GM18502 (cell line): ENCODE measurements around the gene OSBP2.

ENCODE experiments used
- ATAC-seq: cut with Tn5 transposase; IDR thresholded peaks from one replicate; pipeline ENCODE4 v1.9.1; 2021; ENCODE audit warnings: mild to moderate bottlenecking; ENCODE audit not compliant: unreplicated experiment, poor library complexity

OSBP2 gene

DNA sequence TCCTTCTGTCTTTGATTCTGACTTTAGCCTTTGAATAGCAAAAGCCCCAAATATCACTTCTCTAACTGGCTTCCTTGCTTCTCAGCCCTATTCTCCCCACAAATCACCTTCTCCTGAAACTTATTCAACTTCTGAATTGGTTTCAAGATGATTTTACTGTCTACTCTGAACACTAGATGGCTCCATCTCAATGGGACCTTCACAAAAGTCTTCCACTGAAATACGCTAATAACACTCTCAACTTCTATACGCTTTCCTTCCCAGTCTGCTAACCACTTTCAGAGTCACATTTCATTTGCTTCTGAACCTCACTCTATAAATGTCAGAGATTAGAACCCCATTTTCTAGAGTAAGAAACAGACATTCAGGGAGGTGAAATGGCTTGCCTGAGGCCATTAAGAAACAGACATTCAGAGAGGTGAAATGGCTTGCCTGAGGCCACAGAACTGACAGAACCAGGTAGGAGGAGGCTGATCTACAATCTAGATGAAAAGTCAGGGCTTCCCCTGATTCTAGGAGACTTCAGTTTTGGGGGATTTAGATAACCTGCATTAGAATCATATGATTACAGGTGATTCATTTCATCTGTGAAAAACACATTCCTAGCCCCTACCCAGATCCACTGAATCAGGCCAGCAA is 253.3 kb downstream of the OSBP2 start:
- no peak for ATAC-seq

DNA sequence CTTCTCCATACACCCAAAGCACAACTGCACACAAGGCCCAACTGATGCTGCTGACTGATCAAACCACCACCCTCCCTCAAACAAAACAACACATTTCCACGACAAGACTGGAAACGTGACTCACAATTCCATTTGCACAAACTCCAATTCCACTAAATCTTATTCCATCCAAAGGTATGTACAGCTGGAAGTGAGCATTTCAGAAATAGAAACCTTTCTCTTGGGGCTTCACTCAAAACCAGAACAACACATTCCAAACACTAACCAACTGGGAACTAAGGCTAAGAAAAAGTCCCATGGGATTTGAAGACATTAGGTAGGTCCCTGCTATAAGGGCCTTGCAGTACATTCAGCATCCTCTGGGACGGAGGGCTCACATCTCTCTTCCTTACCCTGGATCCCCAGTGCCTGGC is 254.3 kb downstream of the OSBP2 start:
- ATAC-seq, result no peak

DNA sequence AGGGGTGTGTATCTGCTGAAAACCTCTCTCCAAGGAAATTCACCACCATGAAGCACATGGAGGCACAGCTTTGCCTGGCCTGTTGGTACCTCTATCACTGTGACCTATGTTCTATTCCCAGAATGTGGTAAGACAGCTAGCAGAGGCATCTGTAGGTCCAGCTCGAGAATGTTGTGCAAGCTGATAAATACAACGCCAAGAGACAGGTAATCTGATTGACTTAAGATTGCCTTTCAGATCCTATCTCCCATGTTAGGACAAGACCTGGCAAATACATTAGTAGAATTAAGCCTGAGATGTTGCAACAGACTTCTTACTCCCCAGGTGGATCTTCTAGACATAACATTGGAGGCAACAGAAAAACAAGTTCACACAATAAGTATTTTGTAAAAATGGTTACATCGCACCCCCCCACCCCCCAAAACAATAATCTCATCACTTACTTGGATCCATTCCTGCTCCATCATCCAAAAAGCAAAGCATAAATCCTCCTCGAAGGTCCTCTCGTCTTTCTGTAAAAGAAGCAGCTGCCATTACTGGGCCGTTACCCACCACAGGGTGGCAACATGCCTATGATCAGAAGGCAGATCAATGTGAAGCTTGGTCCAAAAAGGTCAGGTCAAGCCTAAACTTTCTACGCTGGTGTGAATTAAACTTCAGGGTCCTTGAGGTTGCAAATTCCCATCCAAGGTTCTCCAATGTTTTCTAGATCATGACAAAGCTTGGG is 255.4 kb downstream of the OSBP2 start:
- no peak for ATAC-seq

GRCh38 chr22:30953206-30953605 is 258.5 kb downstream of the OSBP2 start:
- no peak for ATAC-seq

- ATAC-seq, result no peak
Measured at GRCh38 chr22:30955153-30955552, 260.5 kb downstream of the OSBP2 start.
